Endothelial cell of umbilical vein (primary cell): ENCODE results near the gene INTU.

Experiments used
- EZH2 ChIP-seq: IDR thresholded peaks from 2 replicates; pipeline ENCODE4 v1.6.1; 2012; ENCODE audit warnings: borderline replicate concordance, low read depth, mild to moderate bottlenecking, moderate library complexity, low read length, inconsistent platforms; ENCODE audit not compliant: severe bottlenecking
- FOS ChIP-seq: IDR thresholded peaks from 2 replicates; pipeline ENCODE4 v1.6.1; 2011; ENCODE audit warnings: mild to moderate bottlenecking, low read length, moderate library complexity, borderline replicate concordance; ENCODE audit not compliant: insufficient read depth
- GATA2 ChIP-seq: IDR thresholded peaks from 2 replicates; pipeline ENCODE4 v1.7.0; 2011; ENCODE audit warnings: low read depth, mild to moderate bottlenecking, moderate library complexity, mixed read lengths, low read length; ENCODE audit not compliant: insufficient read length, insufficient read depth
- JUN ChIP-seq: IDR thresholded peaks from 2 replicates; pipeline ENCODE4 v1.6.1; 2011; ENCODE audit warnings: borderline replicate concordance, low read depth; ENCODE audit not compliant: insufficient read length, insufficient read depth
- MAX ChIP-seq: IDR thresholded peaks from 2 replicates; pipeline ENCODE4 v1.6.1; 2011; ENCODE audit not compliant: insufficient read depth, insufficient read length
- MYC ChIP-seq: IDR thresholded peaks from one replicate; pipeline ENCODE4 v1.6.1; 2011; ENCODE audit warnings: mild to moderate bottlenecking, low read depth, low read length
- POLR2A ChIP-seq: IDR thresholded peaks from 2 replicates; pipeline ENCODE4 v1.6.1; 2012; ENCODE audit warnings: low read depth, mild to moderate bottlenecking, control low read depth, low read length
- POLR2AphosphoS5 ChIP-seq: IDR thresholded peaks from 2 replicates; pipeline ENCODE4 v1.6.1; 2012; ENCODE audit warnings: low read depth, mild to moderate bottlenecking, control low read depth, low read length, moderate library complexity; ENCODE audit not compliant: insufficient read depth
- TF ChIP-seq, protein P1 (sequence below), 2 donors: IDR thresholded peaks; 1 replicate in 1 of 2; 2 replicates in 1 of 2; pipeline ENCODE4 v1.5.1; 2011; ENCODE audit warnings: low read length in 2 of 2, mild to moderate bottlenecking in 2 of 2, moderate library complexity in 2 of 2, control low read depth in 1 of 2, inconsistent platforms in 1 of 2, low read depth in 1 of 2; ENCODE audit not compliant: insufficient read depth in 1 of 2; ENCODE audit errors: extremely low read depth in 1 of 2

DNA sequence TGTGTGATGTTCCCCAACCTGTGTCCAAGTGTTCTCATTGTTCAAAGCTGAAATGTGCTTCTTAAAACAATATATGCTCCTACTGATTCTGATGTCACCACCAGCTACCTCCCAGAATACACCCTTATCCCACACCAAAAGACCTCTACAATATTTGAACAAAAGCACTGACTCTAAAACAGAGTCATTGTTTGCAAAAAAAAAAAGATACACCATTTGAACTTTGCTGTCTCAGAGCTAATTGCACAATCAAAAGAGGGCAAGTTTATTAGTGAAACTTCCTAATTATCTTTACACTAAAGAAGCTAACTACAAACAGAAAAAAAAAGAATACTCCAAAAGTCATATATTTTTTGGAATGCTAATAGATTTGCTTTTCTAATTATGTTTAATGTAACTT, 34.1 kb upstream of the INTU start:
- TF ChIP-seq, protein P1, sequence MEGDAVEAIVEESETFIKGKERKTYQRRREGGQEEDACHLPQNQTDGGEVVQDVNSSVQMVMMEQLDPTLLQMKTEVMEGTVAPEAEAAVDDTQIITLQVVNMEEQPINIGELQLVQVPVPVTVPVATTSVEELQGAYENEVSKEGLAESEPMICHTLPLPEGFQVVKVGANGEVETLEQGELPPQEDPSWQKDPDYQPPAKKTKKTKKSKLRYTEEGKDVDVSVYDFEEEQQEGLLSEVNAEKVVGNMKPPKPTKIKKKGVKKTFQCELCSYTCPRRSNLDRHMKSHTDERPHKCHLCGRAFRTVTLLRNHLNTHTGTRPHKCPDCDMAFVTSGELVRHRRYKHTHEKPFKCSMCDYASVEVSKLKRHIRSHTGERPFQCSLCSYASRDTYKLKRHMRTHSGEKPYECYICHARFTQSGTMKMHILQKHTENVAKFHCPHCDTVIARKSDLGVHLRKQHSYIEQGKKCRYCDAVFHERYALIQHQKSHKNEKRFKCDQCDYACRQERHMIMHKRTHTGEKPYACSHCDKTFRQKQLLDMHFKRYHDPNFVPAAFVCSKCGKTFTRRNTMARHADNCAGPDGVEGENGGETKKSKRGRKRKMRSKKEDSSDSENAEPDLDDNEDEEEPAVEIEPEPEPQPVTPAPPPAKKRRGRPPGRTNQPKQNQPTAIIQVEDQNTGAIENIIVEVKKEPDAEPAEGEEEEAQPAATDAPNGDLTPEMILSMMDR (IDR thresholded peaks at IDR 0.05; ENCODE audit: extremely low read depth in 1 of 2, insufficient read depth in 1 of 2, low read depth in 1 of 2, low read length in 2 of 2) = no peak
- TF ChIP-seq POLR2A (no peak), MYC (no peak), JUN (no peak), EZH2 (no peak), POLR2AphosphoS5 (no peak), GATA2 (no peak), MAX (no peak), FOS (no peak)
